HepG2 (cell line): Measurements from ENCODE around the gene CAPN9. TPM values are rescaled to one million over a fixed set of nuclear protein-coding genes. Genes with fewer than 3 reads are reported as not detected.
A peak's percentile ranks its signal among the peaks of the same experiment; 100 is the strongest.

Experiments
- CAMTA2 ChIP-seq: sonication (generic); formaldehyde crosslinking; IDR thresholded peaks from 2 replicates; pipeline ENCODE4 v1.4.0; 2020; ENCODE audit warnings: mild to moderate bottlenecking, missing genetic modification reagents, borderline replicate concordance
- EED ChIP-seq: sonication (generic); formaldehyde crosslinking; IDR thresholded peaks from 2 replicates; pipeline ENCODE4 v1.5.0; 2020; ENCODE audit warnings: mild to moderate bottlenecking, missing genetic modification reagents
- GLI4 ChIP-seq: sonication (generic); formaldehyde crosslinking; IDR thresholded peaks from 2 replicates; pipeline ENCODE4 v1.5.1; 2020; ENCODE audit warnings: missing genetic modification reagents, mild to moderate bottlenecking, moderate library complexity, borderline replicate concordance
- HOXA3 ChIP-seq: sonication (generic); formaldehyde crosslinking; IDR thresholded peaks from 2 replicates; pipeline ENCODE4 v1.5.0; 2020; ENCODE audit warnings: missing genetic modification reagents
- MAFF ChIP-seq: IDR thresholded peaks from 2 replicates; pipeline ENCODE4 v1.6.1; 2011; ENCODE audit warnings: low read depth, low read length, improper control_type of control experiment
- MAX ChIP-seq: IDR thresholded peaks from 2 replicates; pipeline ENCODE4 v1.6.1; 2012; ENCODE audit warnings: inconsistent platforms
- PAWR ChIP-seq: sonication (generic); formaldehyde crosslinking; IDR thresholded peaks from 2 replicates; pipeline ENCODE4 v1.4.0; 2020; ENCODE audit warnings: missing genetic modification reagents, mild to moderate bottlenecking, borderline replicate concordance
- RBFOX2 ChIP-seq: fragments of 200-400 bp; formaldehyde crosslinking; IDR thresholded peaks from 2 replicates; pipeline ENCODE4 v1.6.1; 2017; ENCODE audit warnings: low read depth, mild to moderate bottlenecking, low read length
- SMC3 ChIP-seq: IDR thresholded peaks from 2 replicates; pipeline ENCODE4 v1.6.1; 2011; ENCODE audit warnings: low read length, improper control_type of control experiment
- TFDP1 ChIP-seq: IDR thresholded peaks from 2 replicates; pipeline ENCODE4 v1.6.1; 2016; ENCODE audit warnings: missing compliant biosample characterization, missing genetic modification reagents, borderline replicate concordance
- ZBTB20 ChIP-seq: sonication (generic); formaldehyde crosslinking; IDR thresholded peaks from 2 replicates; pipeline ENCODE4 v1.8.1; 2023; ENCODE audit warnings: missing genetic modification reagents, low read depth, mild to moderate bottlenecking, borderline replicate concordance
- ZBTB25 ChIP-seq: IDR thresholded peaks from 2 replicates; pipeline ENCODE4 v1.6.1; 2018; ENCODE audit warnings: missing genetic modification reagents
- ZBTB46 ChIP-seq: sonication (generic); formaldehyde crosslinking; IDR thresholded peaks from 2 replicates; pipeline ENCODE4 v1.4.0; 2020; ENCODE audit warnings: mild to moderate bottlenecking, missing genetic modification reagents, borderline replicate concordance
- ZFY ChIP-seq: sonication (generic); formaldehyde crosslinking; IDR thresholded peaks from 2 replicates; pipeline ENCODE4 v1.4.0; 2020; ENCODE audit warnings: missing genetic modification reagents
- ZNF143 ChIP-seq: sonication (generic); formaldehyde crosslinking; IDR thresholded peaks from 2 replicates; pipeline ENCODE4 v1.4.0; 2020; ENCODE audit warnings: missing genetic modification reagents
- ZNF263 ChIP-seq: sonication (generic); formaldehyde crosslinking; IDR thresholded peaks from 2 replicates; pipeline ENCODE4 v1.4.0; 2020; ENCODE audit warnings: missing genetic modification reagents
- ZNF331 ChIP-seq: sonication (generic); formaldehyde crosslinking; IDR thresholded peaks from 2 replicates; pipeline ENCODE4 v1.4.0; 2020; ENCODE audit warnings: missing genetic modification reagents
- ZNF496 ChIP-seq: sonication (generic); formaldehyde crosslinking; IDR thresholded peaks from 2 replicates; pipeline ENCODE4 v1.8.1; 2023; ENCODE audit warnings: mild to moderate bottlenecking, moderate library complexity, missing genetic modification reagents; ENCODE audit not compliant: insufficient replicate concordance
- ZNF547 ChIP-seq: sonication (generic); formaldehyde crosslinking; IDR thresholded peaks from 2 replicates; pipeline ENCODE4 v1.5.1; 2020; ENCODE audit warnings: mild to moderate bottlenecking, missing genetic modification reagents
- ZNF883 ChIP-seq: sonication (generic); formaldehyde crosslinking; IDR thresholded peaks from 2 replicates; pipeline ENCODE4 v1.5.1; 2020; ENCODE audit warnings: mild to moderate bottlenecking, missing genetic modification reagents; ENCODE audit errors: not compliant biosample characterization
- ZSCAN31 ChIP-seq: sonication (generic); formaldehyde crosslinking; IDR thresholded peaks from 2 replicates; pipeline ENCODE4 v1.5.0; 2020; ENCODE audit warnings: low read depth, mild to moderate bottlenecking, missing genetic modification reagents
- polyA plus RNA-seq, 8 experiments: library from polyadenylated mRNA; depleted of rRNA in 3 of 8; stranded (reverse) in 7 of 8; unstranded in 1 of 8; fragments of >200 nt; fragmentation: Illumina TruSeq in 4 of 8; extraction: Trizol in 4 of 8; gene quantifications; 2 replicates each; pipeline versions ENCODE4 v1.2.1 to v1.2.3, GENCODE V29; 2011 to 2016; ENCODE audit warnings: low read depth in 4 of 8, missing spikeins in 1 of 8, mixed read lengths in 1 of 8; ENCODE audit not compliant: insufficient read depth in 1 of 8
- total RNA-seq, 5 experiments: library from RNA; depleted of rRNA; stranded (reverse); fragments of >200 nt; fragmentation: Illumina TruSeq; extraction: Trizol; gene quantifications; 2 replicates each; pipeline ENCODE4 v1.2.3, GENCODE V29; 2016; ENCODE audit warnings: low read depth in 1 of 5

CAPN9 gene
- total and polyA plus RNA-seq, 2 of the 13 experiments (the other 11 are each of a cell fraction or from before 2014, with no cell fraction given): 0.04 to 0.31 TPM

GRCh38 chr1:230753586-230754251 lies 6.5 kb downstream of the CAPN9 start (continued):
- peak; percentile 54; the same call in 1 of the 2 replicates for TF ChIP-seq TFDP1 (CRISPR knock-in tag)
- TF ChIP-seq ZNF143 (CRISPR knock-in tag): no peak
- TF ChIP-seq PAWR: no peak
- TF ChIP-seq RBFOX2: 0 out of 2 replicates have a peak, but pooled peaks have one; percentile 32
- TF ChIP-seq ZNF263 (CRISPR knock-in tag): peak; percentile 48; the same call in 1 of the 2 replicates
- TF ChIP-seq GLI4 (CRISPR knock-in tag): 0 out of 2 replicates have a peak, but pooled peaks have one; percentile 34
- TF ChIP-seq SMC3: no peak
- TF ChIP-seq ZBTB20 (CRISPR knock-in tag): no peak
- no peak for TF ChIP-seq ZNF496 (CRISPR knock-in tag)
- TF ChIP-seq ZFY: peak; percentile 49; the same call in 1 of the 2 replicates
- TF ChIP-seq MAX: no peak; the same call in 1 of the 2 replicates
- no peak for TF ChIP-seq CAMTA2 (CRISPR knock-in tag)
- no peak for TF ChIP-seq ZNF547
- TF ChIP-seq ZNF883 (CRISPR knock-in tag): peak; percentile 40
- 0 out of 2 replicates have a peak, but pooled peaks have one; percentile 48 for TF ChIP-seq ZSCAN31
- peak; percentile 49 for TF ChIP-seq HOXA3 (CRISPR knock-in tag)
- TF ChIP-seq EED (CRISPR knock-in tag): 0 out of 2 replicates have a peak, but pooled peaks have one; percentile 63
- no peak for TF ChIP-seq ZBTB25
- TF ChIP-seq ZNF331 (CRISPR knock-in tag): no peak
- TF ChIP-seq ZBTB46 (CRISPR knock-in tag): no peak
- no peak for TF ChIP-seq MAFF
